ENCODE data around the gene WDR82. TPM values are rescaled to one million over a fixed set of nuclear protein-coding genes. Genes with fewer than 3 reads are reported as not detected.

WDR82 gene
- total and polyA plus RNA-seq, 9 of the 15 experiments (the other 6 are each of a cell fraction or from before 2014, with no cell fraction given): 6.4 to 62.9 (median 37.1) TPM

GRCh38 chr3:52256622-52257021 lies 21.8 kb downstream of the WDR82 start:
- no peak for DNase-seq (ENCODE audit: extremely low read depth in 1 of 4, low spot score in 3 of 4)
- Histone ChIP-seq H2AFZ (ENCODE audit: low read depth, low read length) (no peak overlapping the region), H3K4me1 (replicated peaks in 1 of 2; ENCODE audit: control insufficient read depth in 2 of 2, insufficient read depth in 2 of 2, low read length in 2 of 2) (peaks cover 0 to 19% of the 10 kb centered on the region in 2 experiments; a peak in 4 of 5 replicates), H3K27ac (ENCODE audit: extremely low read depth, low read depth, low read length) (no peak overlapping the region), H3K79me2 (ENCODE audit: control insufficient read depth, insufficient read depth, low read length) (peaks cover 6% of the 10 kb centered on the region; the same call in 2 of the 3 replicates), H4K20me1 (replicated peaks; ENCODE audit: control insufficient read depth, insufficient read depth, low read length) (no peaks in the 10 kb centered on the region), H3K4me2 (ENCODE audit: insufficient read depth, low read length) (no peak overlapping the region), H3K9me1 (ENCODE audit: control insufficient read depth, insufficient read depth, low read length) (no peaks in the 10 kb centered on the region), H3K27me3 (ENCODE audit: control insufficient read depth in 2 of 2, insufficient read depth in 2 of 2, low read length in 2 of 2) (no peaks in the 10 kb centered on the region), H3K4me3 (no peak overlapping the region), H3K36me3 (ENCODE audit: control insufficient read depth, insufficient read depth, low read length) (peaks cover 97% of the 10 kb centered on the region), H3K9me3 (replicated peaks; ENCODE audit: control insufficient read depth, insufficient read depth, low read depth, low read length) (no peaks in the 10 kb centered on the region), H3K9ac (ENCODE audit: insufficient read depth in 1 of 2, low read depth in 2 of 2, low read length in 2 of 2) (no peak overlapping the region)
- POLR2A ChIA-PET: no interaction called here
- TF ChIP-seq ATF2 (CRISPR knock-in tag; IDR thresholded peaks at IDR 0.05) (no peak), GABPB1 (CRISPR knock-in tag; IDR thresholded peaks at IDR 0.05) (no peak), ZNF165 (CRISPR knock-in tag; IDR thresholded peaks at IDR 0.05; ENCODE audit: borderline replicate concordance) (no peak), PHTF2 (CRISPR knock-in tag; IDR thresholded peaks at IDR 0.05) (no peak), TEAD2 (tag; IDR thresholded peaks at IDR 0.05) (no peak), RBFOX2 (IDR thresholded peaks at IDR 0.05; ENCODE audit: low read depth, low read length) (no peak), COPS2 (conservative IDR thresholded peaks at IDR 0.05) (no peak), NEUROD1 (IDR thresholded peaks at IDR 0.05; ENCODE audit: borderline replicate concordance, low read depth, low read length, partially characterized antibody) (no peak), RUNX1 (IDR thresholded peaks at IDR 0.05; ENCODE audit: low read depth) (no peak), CC2D1A (IDR thresholded peaks at IDR 0.05) (no peak), POLR3G (IDR thresholded peaks at IDR 0.05; ENCODE audit: extremely low read depth, insufficient read length, insufficient replicate concordance) (no peak), NFE2L1 (tag; IDR thresholded peaks at IDR 0.05; ENCODE audit: borderline replicate concordance, low read depth) (no peak)
- TF ChIP-seq, protein P1, sequence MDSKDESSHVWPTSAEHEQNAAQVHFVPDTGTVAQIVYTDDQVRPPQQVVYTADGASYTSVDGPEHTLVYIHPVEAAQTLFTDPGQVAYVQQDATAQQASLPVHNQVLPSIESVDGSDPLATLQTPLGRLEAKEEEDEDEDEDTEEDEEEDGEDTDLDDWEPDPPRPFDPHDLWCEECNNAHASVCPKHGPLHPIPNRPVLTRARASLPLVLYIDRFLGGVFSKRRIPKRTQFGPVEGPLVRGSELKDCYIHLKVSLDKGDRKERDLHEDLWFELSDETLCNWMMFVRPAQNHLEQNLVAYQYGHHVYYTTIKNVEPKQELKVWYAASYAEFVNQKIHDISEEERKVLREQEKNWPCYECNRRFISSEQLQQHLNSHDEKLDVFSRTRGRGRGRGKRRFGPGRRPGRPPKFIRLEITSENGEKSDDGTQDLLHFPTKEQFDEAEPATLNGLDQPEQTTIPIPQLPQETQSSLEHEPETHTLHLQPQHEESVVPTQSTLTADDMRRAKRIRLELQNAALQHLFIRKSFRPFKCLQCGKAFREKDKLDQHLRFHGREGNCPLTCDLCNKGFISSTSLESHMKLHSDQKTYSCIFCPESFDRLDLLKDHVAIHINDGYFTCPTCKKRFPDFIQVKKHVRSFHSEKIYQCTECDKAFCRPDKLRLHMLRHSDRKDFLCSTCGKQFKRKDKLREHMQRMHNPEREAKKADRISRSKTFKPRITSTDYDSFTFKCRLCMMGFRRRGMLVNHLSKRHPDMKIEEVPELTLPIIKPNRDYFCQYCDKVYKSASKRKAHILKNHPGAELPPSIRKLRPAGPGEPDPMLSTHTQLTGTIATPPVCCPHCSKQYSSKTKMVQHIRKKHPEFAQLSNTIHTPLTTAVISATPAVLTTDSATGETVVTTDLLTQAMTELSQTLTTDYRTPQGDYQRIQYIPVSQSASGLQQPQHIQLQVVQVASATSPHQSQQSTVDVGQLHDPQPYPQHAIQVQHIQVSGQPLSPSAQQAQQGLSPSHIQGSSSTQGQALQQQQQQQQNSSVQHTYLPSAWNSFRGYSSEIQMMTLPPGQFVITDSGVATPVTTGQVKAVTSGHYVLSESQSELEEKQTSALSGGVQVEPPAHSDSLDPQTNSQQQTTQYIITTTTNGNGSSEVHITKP (IDR thresholded peaks at IDR 0.05; ENCODE audit: partially characterized antibody): no peak
- TF ChIP-seq, protein P2, sequence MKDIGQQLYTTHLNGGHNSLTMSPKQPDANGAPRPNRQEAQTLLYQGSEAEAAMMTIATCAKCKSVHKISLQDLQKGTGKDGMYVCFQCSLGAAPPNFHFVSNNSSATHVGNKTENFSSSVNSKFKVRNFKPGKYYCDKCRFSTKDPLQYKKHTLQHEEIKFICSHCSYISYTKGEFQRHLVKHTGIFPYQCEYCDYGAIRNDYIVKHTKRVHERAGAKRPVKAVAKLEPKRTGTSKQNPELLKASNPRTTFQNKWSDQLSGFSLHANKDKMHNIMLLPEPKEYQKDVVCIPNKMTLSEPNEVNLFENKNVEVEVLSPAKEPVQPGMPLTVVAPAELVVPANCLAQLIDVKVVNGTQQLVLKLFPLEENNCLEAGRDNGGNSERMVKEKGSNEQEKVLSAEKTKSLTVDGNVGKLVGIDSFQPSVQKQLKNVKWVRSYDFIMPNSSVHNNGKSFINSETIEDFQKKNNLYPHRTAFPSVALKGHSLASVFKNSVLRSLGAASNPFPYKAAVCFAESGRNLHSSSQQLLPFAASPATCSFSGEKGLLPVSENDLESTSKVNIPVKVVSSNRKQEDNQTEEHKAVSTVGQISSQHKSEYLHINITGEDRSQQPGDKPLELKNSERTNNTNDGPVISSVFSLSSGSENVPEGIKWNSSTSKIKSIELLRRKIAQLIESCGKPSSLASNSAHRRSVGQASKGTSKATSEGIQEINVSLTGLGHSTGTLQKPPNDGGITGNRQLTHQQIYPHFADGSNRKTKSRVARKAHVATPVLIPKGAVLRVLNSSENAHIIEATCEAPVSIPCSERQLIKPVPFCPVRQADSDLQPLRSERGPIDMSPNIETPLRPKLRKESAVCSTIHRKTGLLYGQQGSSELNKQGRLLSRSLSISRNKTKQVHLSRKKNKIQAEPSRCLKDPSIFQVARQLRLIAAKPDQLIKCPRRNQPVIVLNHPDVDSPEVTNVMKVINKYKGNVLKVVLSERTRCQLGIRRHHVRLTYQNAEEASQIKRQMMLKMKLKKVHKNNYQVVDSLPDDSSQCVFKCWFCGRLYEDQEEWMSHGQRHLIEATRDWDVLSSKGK (CRISPR knock-in tag; IDR thresholded peaks at IDR 0.05): no peak
- no peak for ATAC-seq
- 92% methylated on average over 3 of the region's 4 CpGs for WGBS (ENCODE audit: insufficient coverage, low coverage, missing lambda C conversion rate)
- CTCF ChIA-PET (ENCODE audit: low intra/inter-chr PET ratio): no interaction called here
- no peak for FAIRE-seq
- no TSS peak for BruUV-seq (replicated peaks)
- intact Hi-C loops (cut with micrococcal nuclease): no loop called here
- in situ Hi-C loops (cut with MboI): no loop called here
